Measurements from ENCODE around the gene ANK3. TPM values are rescaled to one million over a fixed set of nuclear protein-coding genes. Genes with fewer than 3 reads are reported as not detected.

The ANK3 gene
- total and polyA plus RNA-seq, 8 donors: 3.3 to 28.5 (median 17.3) TPM

GRCh38 chr10:60281331-60281730, 108.3 kb downstream of the ANK3 start:
- no peaks in the 10 kb centered on the region for H3K36me3 ChIP-seq
- no peaks in the 10 kb centered on the region for H3K9me3 ChIP-seq
- H3K27ac ChIP-seq: no peak overlapping the region
- H3K27me3 ChIP-seq: no peaks in the 10 kb centered on the region
- H3K4me3 ChIP-seq: no peak overlapping the region
- WGBS, 2 donors: 52 to 97% methylated on average over 1 of the region's 1 CpG
- FAIRE-seq: no peak
- no peak for ATAC-seq
- TF ChIP-seq CTCF (IDR thresholded peaks at IDR 0.05): no peak
- no peak for DNase-seq
- intact Hi-C loops (cut with DNase I): no loop called here
- H3K4me1 ChIP-seq: peaks cover 6 to 20% (median 12%) of the 10 kb centered on the region in 3 donors

- FAIRE-seq (no peak), ATAC-seq (no peak), DNase-seq (no peak)
- Histone ChIP-seq H3K27ac (no peak overlapping the region), H3K36me3 (no peaks in the 10 kb centered on the region), H3K27me3 (no peaks in the 10 kb centered on the region), H3K4me1 (peaks cover 6 to 20% (median 12%) of the 10 kb centered on the region in 3 donors), H3K9me3 (no peaks in the 10 kb centered on the region), H3K4me3 (no peak overlapping the region)
- WGBS, 2 donors: 96 to 100% methylated on average over 2 of the region's 2 CpGs
- intact Hi-C loops (cut with DNase I): no loop called here
- no peak for TF ChIP-seq CTCF (IDR thresholded peaks at IDR 0.05)
These were observed 109.2 kb downstream of the ANK3 start for GRCh38 chr10:60280475-60280874.

- WGBS, 2 donors: 79 to 87% methylated on average over 1 of the region's 1 CpG
- intact Hi-C loops (cut with DNase I): no loop called here
These were observed 112.0 kb downstream of the ANK3 start for GRCh38 chr10:60277656-60278055.

GRCh38 chr10:60276232-60276631, 113.4 kb downstream of the ANK3 start:
- DNase-seq (no peak), FAIRE-seq (no peak), ATAC-seq (no peak)
- Histone ChIP-seq H3K9me3 (no peaks in the 10 kb centered on the region), H3K4me1 (no peaks in the 10 kb centered on the region), H3K27ac (no peak overlapping the region), H3K4me3 (no peak overlapping the region), H3K36me3 (no peaks in the 10 kb centered on the region), H3K27me3 (no peaks in the 10 kb centered on the region)
- WGBS, 2 donors: 93 to 100% methylated on average over 2 of the region's 2 CpGs
- intact Hi-C loops (cut with DNase I): no loop called here
- TF ChIP-seq CTCF (IDR thresholded peaks at IDR 0.05): no peak

More at GRCh38 chr10:60277656-60278055, 112.0 kb downstream of the ANK3 start:
- Histone ChIP-seq H3K27ac (no peak overlapping the region), H3K9me3 (no peaks in the 10 kb centered on the region), H3K36me3 (no peaks in the 10 kb centered on the region), H3K4me3 (no peak overlapping the region), H3K4me1 (peaks cover 0 to 10% (median 4%) of the 10 kb centered on the region in 3 donors), H3K27me3 (no peaks in the 10 kb centered on the region)
- FAIRE-seq: peak; percentile 39
- ATAC-seq: no peak
- no peak for DNase-seq
- TF ChIP-seq CTCF (IDR thresholded peaks at IDR 0.05): no peak

GRCh38 chr10:60271319-60272040, 118.2 kb downstream of the ANK3 start:
- WGBS, 2 donors: 85 to 93% methylated on average over 4 of the region's 4 CpGs
- Histone ChIP-seq H3K9me3 (no peaks in the 10 kb centered on the region), H3K36me3 (no peaks in the 10 kb centered on the region), H3K27ac (no peak overlapping the region), H3K4me3 (no peak overlapping the region), H3K27me3 (no peaks in the 10 kb centered on the region), H3K4me1 (no peaks in the 10 kb centered on the region)
- FAIRE-seq: no peak
- intact Hi-C loops (cut with DNase I): no loop called here
- ATAC-seq: peak in 1 of 4 donors; percentile 26
- DNase-seq: no peak
- no peak for TF ChIP-seq CTCF (IDR thresholded peaks at IDR 0.05)

Measured in pancreas (tissue), 10 donors.